ENCODE results near the gene OR2AG1. TPM values are rescaled to one million over a fixed set of nuclear protein-coding genes. Genes with fewer than 3 reads are reported as not detected.
"Not testable (repeated sequence)": the region's sequence is repeated elsewhere in the genome, so short reads cannot be mapped to it uniquely, and the experiment has no call there.

Gene OR2AG1
- total RNA-seq, 1 donor from 2014 or later = not detected

- no peak for DNase-seq (ENCODE audit: low read depth)
Observed at GRCh38 chr11:6790546-6790945, 7.7 kb downstream of the OR2AG1 start.

- DNase-seq (ENCODE audit: low read depth) = no peak
Observed at GRCh38 chr11:6794639-6795038, 11.8 kb downstream of the OR2AG1 start.

- DNase-seq (ENCODE audit: low read depth) = no peak
Observed at GRCh38 chr11:6799402-6799801, 16.6 kb downstream of the OR2AG1 start, which contains the start of gene OR6A2. TSS of gene OR6A2 (minus strand) at chr11:6799689. CDS start at chr11:6795708, 3,981 bp downstream.

- DNase-seq (ENCODE audit: low read depth) = not testable (repeated sequence)
Observed at GRCh38 chr11:6801075-6801474, 18.3 kb downstream of the OR2AG1 start.

- peak; percentile 56 for DNase-seq (ENCODE audit: low read depth)
Observed at GRCh38 chr11:6812390-6813005, 29.7 kb downstream of the OR2AG1 start.

GRCh38 chr11:6813656-6814055 lies 30.8 kb downstream of the OR2AG1 start:
- no peak for DNase-seq (ENCODE audit: low read depth)

- DNase-seq (ENCODE audit: low read depth) = no peak
Observed at GRCh38 chr11:6817694-6818093, 34.9 kb downstream of the OR2AG1 start.

GRCh38 chr11:6818967-6819366 lies 36.1 kb downstream of the OR2AG1 start:
- DNase-seq (ENCODE audit: low read depth) = no peak

- no peak for DNase-seq (ENCODE audit: low read depth)
Observed at GRCh38 chr11:6824136-6824823, 41.5 kb downstream of the OR2AG1 start.

- no peak for DNase-seq (ENCODE audit: low read depth)
Observed at GRCh38 chr11:6825231-6825744, 42.5 kb downstream of the OR2AG1 start.

- no peak for DNase-seq (ENCODE audit: low read depth)
Observed at GRCh38 chr11:6828103-6828502, 45.3 kb downstream of the OR2AG1 start.

GRCh38 chr11:6833356-6833755 lies 50.5 kb downstream of the OR2AG1 start:
- no peak for DNase-seq (ENCODE audit: low read depth)

- no peak for DNase-seq (ENCODE audit: low read depth)
Observed at GRCh38 chr11:6834021-6834420, 51.2 kb downstream of the OR2AG1 start.

Other genes starting within 250 kb of the OR2AG1 start
- gene RRP8, start 179.4 kb upstream of the OR2AG1 start, total RNA-seq = 14.6 and 22.4 TPM in 2 replicates
- 139 and 165 TPM in 2 replicates for gene ILK, start 179.2 kb upstream of the OR2AG1 start, total RNA-seq
- gene TAF10, start 170.8 kb upstream of the OR2AG1 start, total RNA-seq = 84.2 and 145 TPM in 2 replicates
- gene TPP1, start 163.6 kb upstream of the OR2AG1 start, total RNA-seq = 55.4 and 60.0 TPM in 2 replicates
- gene DCHS1, start 127.2 kb upstream of the OR2AG1 start, total RNA-seq = 0.73 and 0.78 TPM in 2 replicates
- gene MRPL17, start 99.7 kb upstream of the OR2AG1 start, total RNA-seq = 48.7 and 88.0 TPM in 2 replicates
- gene OR2AG2, start 11.0 kb upstream of the OR2AG1 start, total RNA-seq = not detected in 2 replicates
- not detected in 2 replicates for gene OR6A2, start 16.7 kb downstream of the OR2AG1 start, total RNA-seq
- not detected in 2 replicates for gene OR10A5, start 62.7 kb downstream of the OR2AG1 start, total RNA-seq
- not detected in 2 replicates for gene OR10A2, start 80.0 kb downstream of the OR2AG1 start, total RNA-seq
- not detected in 2 replicates for gene OR10A4, start 93.6 kb downstream of the OR2AG1 start, total RNA-seq
- not detected in 2 replicates for gene OR2D2, start 109.5 kb downstream of the OR2AG1 start, total RNA-seq
- gene OR2D3, start 138.0 kb downstream of the OR2AG1 start, total RNA-seq = not detected in 2 replicates
- gene ZNF215, start 143.4 kb downstream of the OR2AG1 start, total RNA-seq = 0.13 and 0.52 TPM in 2 replicates
- gene ZNF214, start 237.3 kb downstream of the OR2AG1 start, total RNA-seq = 1.9 and 2.8 TPM in 2 replicates
- gene NLRP14, start 237.5 kb downstream of the OR2AG1 start, total RNA-seq = not detected in 2 replicates